ENCODE measurements around the gene GPR25. TPM values are rescaled to one million over a fixed set of nuclear protein-coding genes. Genes with fewer than 3 reads are reported as not detected.
"Not testable (repeated sequence)": the region's sequence is repeated elsewhere in the genome, so short reads cannot be mapped to it uniquely, and the experiment has no call there.

The GPR25 gene
- total RNA-seq, 1 donor from 2014 or later = not detected

DNA sequence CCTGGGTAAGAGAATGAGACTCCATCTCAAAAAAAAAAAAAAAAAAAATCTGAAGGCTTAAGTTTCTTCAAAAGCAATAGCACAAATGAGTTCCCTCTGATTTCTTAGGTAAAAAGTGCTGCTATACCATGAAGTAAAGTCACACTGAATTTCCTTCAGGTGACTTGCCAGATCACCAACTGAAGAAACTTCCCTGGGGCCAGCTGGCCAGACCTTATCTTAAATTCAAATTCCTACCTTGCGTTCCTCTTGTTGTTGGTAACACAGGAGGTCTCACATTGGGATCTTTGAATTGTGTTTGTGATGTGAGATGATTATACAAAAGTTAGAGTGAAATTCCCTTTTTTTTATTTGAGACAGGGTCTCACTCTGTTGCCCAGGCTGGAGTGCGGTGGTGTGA lies 33.7 kb downstream of the GPR25 start:
- ATAC-seq = no peak
- intact Hi-C loops (cut with micrococcal nuclease) = no loop called here

GRCh38 chr1:200907611-200908097 lies 34.9 kb downstream of the GPR25 start:
- intact Hi-C loops (cut with micrococcal nuclease) = no loop called here
- no peak for DNase-seq

More for the DNA sequence above, 33.7 kb downstream of the GPR25 start:
- DNase-seq = no peak

GRCh38 chr1:200908191-200908868 lies 35.5 kb downstream of the GPR25 start:
- ATAC-seq = no peak
- no peak for DNase-seq
- intact Hi-C loops (cut with micrococcal nuclease) = no loop called here

More at GRCh38 chr1:200907611-200908097, 34.9 kb downstream of the GPR25 start:
- no peak for ATAC-seq

DNA sequence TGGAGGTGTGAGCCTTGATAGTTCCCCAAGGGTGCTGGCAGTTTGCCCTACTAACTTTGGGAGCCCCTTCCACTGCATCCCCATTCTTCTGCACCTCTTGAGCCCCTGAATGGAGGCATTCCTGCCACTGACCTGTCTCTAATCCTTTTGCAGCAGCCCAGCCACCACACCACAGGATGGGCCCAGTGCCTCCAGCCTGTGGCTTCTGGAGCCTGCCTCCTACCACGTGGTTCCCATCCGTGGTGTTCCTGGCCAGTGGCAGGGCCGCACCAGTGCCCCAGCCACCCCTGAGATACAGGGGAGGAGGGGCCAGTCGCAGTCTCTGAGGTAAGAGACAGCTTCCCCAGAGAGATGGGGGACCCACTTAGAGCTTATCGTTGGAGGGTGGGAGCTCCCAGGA lies 36.3 kb downstream of the GPR25 start:
- intact Hi-C loops (cut with micrococcal nuclease) = no loop called here

GRCh38 chr1:200909757-200910239 lies 37.0 kb downstream of the GPR25 start:
- ATAC-seq = no peak
- intact Hi-C loops (cut with micrococcal nuclease) = no loop called here
- no peak for DNase-seq

More for the DNA sequence above, 36.3 kb downstream of the GPR25 start:
- ATAC-seq (no peak), DNase-seq (no peak)

DNA sequence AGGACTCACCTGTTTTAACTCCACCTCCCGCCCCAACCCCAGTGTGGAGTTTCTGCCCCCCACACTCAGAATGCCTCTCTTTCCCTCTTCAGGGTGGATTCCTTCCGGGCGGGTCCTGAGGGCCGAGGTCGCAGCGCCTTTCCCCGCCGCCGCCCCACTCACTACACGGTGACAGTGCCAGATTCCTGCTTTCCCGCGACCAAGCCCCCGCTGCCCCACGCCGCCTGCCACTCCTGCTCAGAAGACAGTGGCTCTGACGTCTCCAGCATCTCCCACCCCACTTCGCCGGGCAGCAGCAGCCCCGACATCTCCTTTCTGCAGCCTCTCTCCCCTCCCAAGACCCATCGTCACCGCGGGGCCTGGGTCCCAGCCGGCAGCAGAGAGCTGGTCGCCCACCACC lies 38.6 kb downstream of the GPR25 start:
- DNase-seq (no peak), ATAC-seq (no peak)
- intact Hi-C loops (cut with micrococcal nuclease) = no loop called here

- ATAC-seq; intact Hi-C loops (cut with micrococcal nuclease); DNase-seq: not testable (repeated sequence)
These were observed 39.2 kb downstream of the GPR25 start for GRCh38 chr1:200911936-200912335.

DNA sequence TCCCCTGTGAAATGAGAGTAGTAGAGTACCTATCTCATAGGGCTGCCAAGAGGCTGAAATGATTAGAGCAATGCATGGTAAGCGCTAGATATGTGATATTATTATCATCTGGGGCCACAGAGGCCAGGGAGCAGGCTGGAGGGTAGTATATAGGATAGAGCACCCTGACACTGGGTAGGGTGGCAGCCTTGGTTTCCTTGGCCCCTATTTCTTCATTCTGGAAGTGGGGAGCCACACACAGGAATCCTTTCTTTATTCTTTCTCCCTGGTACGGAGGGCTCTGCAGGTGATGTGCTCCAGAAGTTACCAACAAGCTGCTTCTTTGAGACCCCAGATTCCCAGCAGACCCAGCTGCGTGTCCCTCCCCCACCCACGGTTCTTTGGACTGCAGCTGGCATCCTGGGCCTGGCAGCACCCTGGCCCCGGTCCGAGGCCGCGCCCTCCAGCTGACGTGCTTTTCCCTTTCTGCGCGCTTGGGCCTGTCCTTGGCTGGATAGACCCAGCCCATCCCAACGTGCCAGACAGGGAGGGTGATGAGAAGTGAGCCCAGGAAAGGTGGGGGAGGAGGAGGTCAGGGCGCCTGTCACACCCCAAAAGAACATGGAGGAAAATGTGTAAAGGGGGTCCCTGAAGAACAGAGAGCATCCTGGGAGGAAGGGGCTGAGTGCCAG lies 40.1 kb downstream of the GPR25 start:
- DNase-seq = no peak
- intact Hi-C loops (cut with micrococcal nuclease) = no loop called here

DNA sequence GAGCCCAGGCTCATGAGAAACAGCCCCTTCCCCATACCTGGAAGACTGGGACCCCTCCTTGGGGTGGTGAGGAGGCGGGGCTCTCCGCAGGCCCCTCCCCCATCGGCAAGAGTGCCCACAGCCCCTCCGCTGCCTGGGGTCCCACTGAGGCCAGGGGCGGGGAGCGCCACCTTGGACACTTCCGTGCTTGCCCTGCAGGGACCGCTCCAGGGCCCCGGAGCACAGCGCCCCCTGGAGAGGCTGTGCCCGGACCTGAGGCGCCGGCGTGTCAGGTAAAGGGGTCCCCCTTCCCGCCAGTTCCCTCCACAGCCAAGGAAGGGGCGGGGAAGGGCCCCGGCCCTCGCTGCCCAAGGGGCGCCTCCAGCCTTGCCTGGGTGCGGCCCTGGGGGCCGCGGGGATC lies 43.4 kb downstream of the GPR25 start:
- DNase-seq = no peak
- no peak for ATAC-seq
- intact Hi-C loops (cut with micrococcal nuclease) = no loop called here

More for the DNA sequence above, 40.1 kb downstream of the GPR25 start:
- ATAC-seq = no peak

GRCh38 chr1:200916681-200917080 lies 43.9 kb downstream of the GPR25 start:
- no peak for DNase-seq
- no peak for ATAC-seq
- intact Hi-C loops (cut with micrococcal nuclease) = no loop called here

GRCh38 chr1:200917291-200917817 lies 44.6 kb downstream of the GPR25 start:
- DNase-seq = peak; percentile 58
- intact Hi-C loops (cut with micrococcal nuclease) = no loop called here
- peak; percentile 92 for ATAC-seq

GRCh38 chr1:200918006-200918405 lies 45.2 kb downstream of the GPR25 start:
- DNase-seq (no peak), ATAC-seq (no peak)
- intact Hi-C loops (cut with micrococcal nuclease) = no loop called here

- intact Hi-C loops (cut with micrococcal nuclease) = no loop called here
- DNase-seq (no peak), ATAC-seq (no peak)
These were observed 46.6 kb downstream of the GPR25 start for GRCh38 chr1:200919386-200919785.

- intact Hi-C loops (cut with micrococcal nuclease) = no loop called here
- no peak for DNase-seq
- no peak for ATAC-seq
These were observed 48.9 kb downstream of the GPR25 start for GRCh38 chr1:200921571-200922110.

DNA sequence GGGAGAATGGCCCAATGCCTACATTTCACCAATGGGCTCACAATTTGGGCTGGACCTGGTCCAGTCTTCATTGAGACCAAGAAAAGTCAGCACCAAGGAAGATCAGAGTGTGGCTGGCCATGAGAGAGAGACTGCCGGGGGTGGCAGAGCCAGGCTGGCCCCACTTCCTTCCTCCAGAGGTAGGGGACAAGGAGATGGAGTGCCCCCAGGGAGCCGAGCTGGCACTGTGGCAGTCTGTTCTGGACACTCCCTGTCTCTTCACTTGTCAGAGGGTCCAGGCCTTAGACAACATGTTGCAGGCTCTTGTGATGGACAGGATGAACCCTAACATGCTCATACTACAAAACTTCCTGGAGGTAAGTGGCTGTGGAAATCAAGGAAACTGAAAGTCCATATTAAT lies 49.6 kb downstream of the GPR25 start:
- DNase-seq (no peak), ATAC-seq (no peak)
- intact Hi-C loops (cut with micrococcal nuclease) = no loop called here

DNA sequence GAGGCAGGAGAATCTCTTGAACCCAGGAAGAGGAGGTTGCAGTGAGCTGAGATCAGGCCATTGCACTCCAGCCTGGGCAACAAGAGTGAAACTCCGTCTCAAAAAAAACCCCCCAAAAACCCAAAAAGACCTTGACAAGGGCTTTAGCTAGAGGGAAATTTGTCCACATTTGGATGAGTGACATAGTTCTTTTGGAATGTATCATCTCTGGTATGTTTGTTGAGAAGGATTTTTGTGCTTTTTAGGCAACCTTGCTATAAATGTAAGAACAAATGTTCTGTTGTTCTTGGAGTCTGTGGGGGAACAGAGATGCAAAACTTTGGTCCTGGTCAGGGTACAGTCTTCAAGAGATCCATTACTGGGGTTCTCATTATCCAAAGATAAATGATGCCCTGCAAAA lies 50.8 kb downstream of the GPR25 start:
- ATAC-seq (no peak), DNase-seq (no peak)
- intact Hi-C loops (cut with micrococcal nuclease) = no loop called here

Data from left ventricle myocardium superior (tissue), 1 donor.